ENCODE results near the gene ANKHD1. TPM values are rescaled to one million over a fixed set of nuclear protein-coding genes. Genes with fewer than 3 reads are reported as not detected.
"Not testable (repeated sequence)": the region's sequence is repeated elsewhere in the genome, so short reads cannot be mapped to it uniquely, and the experiment has no call there.

ANKHD1 gene
- total RNA-seq, 4 donors from 2014 or later = 106 to 200 (median 161) TPM

DNA sequence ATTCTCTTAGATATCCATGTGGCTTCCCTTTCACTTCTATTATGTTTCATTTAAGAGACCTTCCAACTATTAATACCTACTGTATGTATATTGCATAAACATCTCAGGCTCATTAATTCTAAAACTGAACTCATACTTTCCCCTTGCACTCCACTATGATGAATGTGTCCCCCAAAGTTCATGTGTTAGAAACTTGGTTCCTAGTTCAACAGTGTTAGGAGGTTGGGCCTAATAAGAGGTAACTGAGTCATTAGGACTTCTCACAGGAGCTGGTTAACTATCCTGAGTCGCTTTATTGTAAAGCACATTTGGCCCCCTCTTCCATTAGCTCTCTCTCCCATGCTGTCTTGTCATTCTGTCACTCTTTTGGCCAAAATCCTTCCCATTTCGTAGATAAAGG lies 22.0 kb downstream of the ANKHD1 start:
- H3K27ac ChIP-seq = no peak overlapping the region
- H3K4me1 ChIP-seq = peaks cover 4 to 9% of the 10 kb centered on the region in 2 donors
- DNase-seq = no peak
- intact Hi-C loops (cut with DNase I; ENCODE audit: low total_unique reads) = no loop called here
- TF ChIP-seq, protein P1, sequence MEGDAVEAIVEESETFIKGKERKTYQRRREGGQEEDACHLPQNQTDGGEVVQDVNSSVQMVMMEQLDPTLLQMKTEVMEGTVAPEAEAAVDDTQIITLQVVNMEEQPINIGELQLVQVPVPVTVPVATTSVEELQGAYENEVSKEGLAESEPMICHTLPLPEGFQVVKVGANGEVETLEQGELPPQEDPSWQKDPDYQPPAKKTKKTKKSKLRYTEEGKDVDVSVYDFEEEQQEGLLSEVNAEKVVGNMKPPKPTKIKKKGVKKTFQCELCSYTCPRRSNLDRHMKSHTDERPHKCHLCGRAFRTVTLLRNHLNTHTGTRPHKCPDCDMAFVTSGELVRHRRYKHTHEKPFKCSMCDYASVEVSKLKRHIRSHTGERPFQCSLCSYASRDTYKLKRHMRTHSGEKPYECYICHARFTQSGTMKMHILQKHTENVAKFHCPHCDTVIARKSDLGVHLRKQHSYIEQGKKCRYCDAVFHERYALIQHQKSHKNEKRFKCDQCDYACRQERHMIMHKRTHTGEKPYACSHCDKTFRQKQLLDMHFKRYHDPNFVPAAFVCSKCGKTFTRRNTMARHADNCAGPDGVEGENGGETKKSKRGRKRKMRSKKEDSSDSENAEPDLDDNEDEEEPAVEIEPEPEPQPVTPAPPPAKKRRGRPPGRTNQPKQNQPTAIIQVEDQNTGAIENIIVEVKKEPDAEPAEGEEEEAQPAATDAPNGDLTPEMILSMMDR (IDR thresholded peaks at IDR 0.05) = no peak
- TF ChIP-seq POLR2A (IDR thresholded peaks at IDR 0.05) = no peak
- H3K27me3 ChIP-seq = no peaks in the 10 kb centered on the region
- H3K9me3 ChIP-seq = no peaks in the 10 kb centered on the region
- no peaks in the 10 kb centered on the region for H3K36me3 ChIP-seq
- H3K4me3 ChIP-seq = no peak overlapping the region

DNA sequence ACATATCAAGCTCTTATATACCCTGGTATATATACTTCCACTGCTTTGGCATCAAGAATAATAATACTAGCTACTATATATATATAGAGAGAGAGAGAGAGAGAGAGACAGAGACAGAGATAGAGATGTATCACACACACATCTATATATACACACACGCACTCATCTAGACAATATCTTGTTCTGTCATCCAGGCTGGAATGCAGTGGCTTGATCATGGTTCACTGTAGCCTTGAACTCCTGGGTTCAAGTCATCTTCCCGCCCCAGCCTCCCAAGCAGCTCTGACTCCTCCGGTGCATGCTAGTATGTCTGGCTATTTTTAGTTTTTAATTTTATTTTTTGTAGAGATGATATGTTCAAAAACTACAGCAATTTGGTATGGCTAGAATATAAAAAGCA lies 22.5 kb downstream of the ANKHD1 start:
- no peak overlapping the region for H3K27ac ChIP-seq
- no peaks in the 10 kb centered on the region for H3K9me3 ChIP-seq
- TF ChIP-seq, protein P1 (IDR thresholded peaks at IDR 0.05) = no peak
- no peak for TF ChIP-seq POLR2A (IDR thresholded peaks at IDR 0.05)
- no peaks in the 10 kb centered on the region for H3K27me3 ChIP-seq
- H3K4me3 ChIP-seq = no peak overlapping the region
- intact Hi-C loops (cut with DNase I; ENCODE audit: low total_unique reads) = no loop called here
- DNase-seq = no peak
- peaks cover 4 to 9% of the 10 kb centered on the region in 2 donors for H3K4me1 ChIP-seq
- H3K36me3 ChIP-seq = no peaks in the 10 kb centered on the region

DNA sequence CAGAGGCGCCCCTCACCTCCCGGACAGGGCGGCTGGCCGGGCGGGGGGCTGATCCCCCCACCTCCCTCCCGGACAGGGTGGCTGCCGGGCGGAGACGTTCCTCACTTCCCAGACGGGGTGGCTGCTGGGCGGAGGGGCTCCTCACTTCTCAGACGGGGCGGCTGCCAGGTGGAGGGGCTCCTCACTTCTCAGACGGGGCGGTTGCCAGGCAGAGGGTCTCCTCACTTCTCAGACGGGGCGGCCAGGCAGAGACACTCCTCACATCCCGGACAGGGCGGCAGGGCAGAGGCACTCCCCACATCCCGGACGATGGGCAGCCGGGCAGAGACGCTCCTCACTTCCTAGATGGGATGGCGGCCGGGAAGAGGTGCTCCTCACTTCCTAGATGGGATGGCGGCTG lies 26.1 kb downstream of the ANKHD1 start:
- H3K36me3 ChIP-seq; H3K4me1 ChIP-seq; intact Hi-C loops (cut with DNase I; ENCODE audit: low total_unique reads); H3K4me3 ChIP-seq; H3K27ac ChIP-seq; H3K9me3 ChIP-seq; DNase-seq; H3K27me3 ChIP-seq: not testable (repeated sequence)

DNA sequence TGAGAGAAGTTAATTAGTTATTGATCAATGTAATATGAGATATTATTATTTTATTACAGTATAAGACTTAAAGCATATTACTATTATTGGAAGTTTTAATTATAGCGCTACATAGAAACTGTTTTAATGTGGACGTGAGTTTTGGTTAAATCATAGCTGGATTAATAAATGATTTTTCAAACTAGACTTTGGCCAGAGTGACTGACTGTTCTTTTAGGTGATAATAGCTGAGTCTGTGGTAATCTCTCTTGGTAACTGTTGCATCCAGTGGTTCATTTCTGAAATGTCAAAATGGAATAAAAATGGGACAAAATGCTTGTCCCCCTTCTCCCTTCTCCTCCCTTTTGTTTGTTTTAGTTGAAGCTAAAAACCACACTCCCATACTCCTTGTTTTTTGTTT lies 28.1 kb downstream of the ANKHD1 start:
- Histone ChIP-seq H3K4me3 (no peak overlapping the region), H3K36me3 (no peaks in the 10 kb centered on the region), H3K9me3 (no peaks in the 10 kb centered on the region), H3K27me3 (no peaks in the 10 kb centered on the region), H3K4me1 (peaks cover 0 to 4% of the 10 kb centered on the region in 2 donors), H3K27ac (no peak overlapping the region)
- no peak for TF ChIP-seq POLR2A (IDR thresholded peaks at IDR 0.05)
- TF ChIP-seq, protein P1 (IDR thresholded peaks at IDR 0.05) = no peak
- DNase-seq = no peak
- intact Hi-C loops (cut with DNase I; ENCODE audit: low total_unique reads) = no loop called here

DNA sequence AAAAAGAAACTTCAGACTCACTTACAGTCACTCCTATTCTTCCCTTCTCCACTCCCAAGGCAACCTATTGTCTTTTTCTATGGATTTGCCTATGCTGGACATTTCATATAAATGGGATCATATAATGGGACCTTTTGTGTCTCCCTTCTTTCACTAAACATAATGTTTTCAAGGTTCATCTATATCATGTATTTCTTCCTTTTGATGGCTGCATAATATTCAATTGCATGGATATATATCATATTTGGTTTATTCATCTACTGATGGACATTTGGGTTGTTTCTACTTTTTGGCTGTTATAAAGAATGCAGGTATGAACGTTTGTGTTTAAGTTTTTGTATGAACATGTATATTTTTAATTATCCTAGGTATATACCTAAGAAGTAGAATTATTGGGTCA lies 30.6 kb downstream of the ANKHD1 start:
- Histone ChIP-seq H3K9me3 (no peaks in the 10 kb centered on the region), H3K27ac (no peak overlapping the region), H3K36me3 (no peaks in the 10 kb centered on the region), H3K4me3 (no peak overlapping the region), H3K27me3 (no peaks in the 10 kb centered on the region), H3K4me1 (no peaks in the 10 kb centered on the region)
- intact Hi-C loops (cut with DNase I; ENCODE audit: low total_unique reads) = no loop called here
- no peak for TF ChIP-seq POLR2A (IDR thresholded peaks at IDR 0.05)
- TF ChIP-seq, protein P1 (IDR thresholded peaks at IDR 0.05) = no peak
- DNase-seq = no peak

DNA sequence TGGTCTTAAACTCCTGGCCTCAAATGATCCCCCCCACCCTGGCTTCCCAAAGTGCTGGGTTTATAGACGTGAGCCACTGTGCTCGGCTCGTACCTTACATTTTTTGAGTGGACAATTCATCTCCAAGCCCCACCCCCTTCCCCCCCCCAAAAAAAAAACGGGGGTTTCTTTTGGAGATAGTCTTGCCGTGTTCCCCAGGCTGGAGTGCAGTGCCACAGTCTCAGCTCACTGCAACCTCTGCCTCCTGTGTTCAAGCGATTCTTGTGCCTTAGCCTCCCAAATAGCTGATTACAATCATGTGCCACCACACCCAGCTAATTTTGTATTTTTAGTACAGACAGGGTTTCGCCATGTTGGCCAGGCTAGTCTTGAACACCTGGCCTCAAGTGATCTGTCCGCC lies 31.3 kb downstream of the ANKHD1 start:
- H3K4me1 ChIP-seq = no peaks in the 10 kb centered on the region
- H3K9me3 ChIP-seq = no peaks in the 10 kb centered on the region
- H3K4me3 ChIP-seq = no peak overlapping the region
- no peak for DNase-seq
- no peak for TF ChIP-seq POLR2A (IDR thresholded peaks at IDR 0.05)
- TF ChIP-seq, protein P1 (IDR thresholded peaks at IDR 0.05) = no peak
- intact Hi-C loops (cut with DNase I; ENCODE audit: low total_unique reads) = no loop called here
- H3K27me3 ChIP-seq = no peaks in the 10 kb centered on the region
- no peaks in the 10 kb centered on the region for H3K36me3 ChIP-seq
- H3K27ac ChIP-seq = no peak overlapping the region

DNA sequence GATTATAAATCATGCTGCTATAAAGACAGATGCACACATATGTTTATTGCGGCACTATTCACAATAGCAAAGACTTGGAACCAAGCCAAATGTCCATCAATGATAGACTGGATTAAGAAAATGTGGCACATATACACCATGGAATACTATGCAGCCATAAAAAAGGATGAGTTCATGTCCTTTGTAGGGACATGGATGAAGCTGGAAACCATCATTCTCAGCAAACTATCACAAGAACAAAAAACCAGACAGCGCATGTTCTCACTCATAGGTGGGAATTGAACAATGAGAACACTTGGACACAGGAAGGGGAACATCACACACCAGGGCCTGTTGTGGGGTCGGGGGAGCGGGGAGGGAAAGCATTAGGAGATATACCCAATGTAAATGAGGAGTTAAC lies 55.7 kb downstream of the ANKHD1 start:
- H3K27ac ChIP-seq; H3K27me3 ChIP-seq; H3K4me3 ChIP-seq; H3K9me3 ChIP-seq; H3K36me3 ChIP-seq; H3K4me1 ChIP-seq; intact Hi-C loops (cut with DNase I; ENCODE audit: low total_unique reads); DNase-seq: not testable (repeated sequence)

Data from uterus (tissue), 4 donors.